ENCODE results near the gene DDX4.

DDX4 gene

DNA sequence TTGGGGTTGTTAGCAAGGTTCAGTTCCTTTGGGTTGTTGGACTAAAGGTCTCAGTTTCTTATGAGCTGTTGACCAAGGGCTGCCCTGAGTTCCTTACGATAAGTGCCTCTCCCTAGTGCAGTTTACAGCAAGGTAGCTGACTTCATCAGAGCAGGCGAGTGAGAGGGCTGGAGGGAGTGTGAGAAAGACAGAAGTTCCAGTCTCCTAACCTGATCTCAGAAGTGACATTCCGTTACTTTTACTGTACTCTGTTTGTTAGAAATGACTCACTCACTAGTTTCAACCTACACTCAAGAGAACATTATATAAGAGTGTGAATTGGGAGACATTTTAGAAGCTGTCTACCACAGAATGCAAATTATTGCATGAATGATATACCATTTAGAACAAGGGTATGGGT is 92.1 kb downstream of the DDX4 start:
- DNase-seq, result no peak

DNA sequence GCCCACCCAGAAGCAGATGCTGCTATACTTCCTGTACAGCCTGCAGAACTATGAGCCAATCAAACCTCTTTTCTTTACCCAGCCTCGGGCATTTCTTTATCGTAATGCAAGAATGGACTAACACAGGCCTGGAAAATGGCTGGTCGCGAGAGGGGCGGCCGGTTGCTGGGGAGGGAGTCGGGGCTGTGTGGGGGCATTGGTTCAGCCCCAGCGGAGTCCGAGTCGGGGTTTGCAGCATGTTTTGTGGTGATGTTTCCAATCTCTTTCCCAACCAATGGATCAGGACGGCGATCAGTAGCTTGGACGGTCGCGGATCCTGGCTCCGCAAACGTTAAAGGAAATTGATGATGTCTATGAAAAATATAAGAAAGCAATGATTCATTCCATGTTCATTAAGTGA is 94.6 kb downstream of the DDX4 start:
- no peak for DNase-seq

- no peak for DNase-seq
Observed at GRCh38 chr5:55836191-55836590, 98.3 kb downstream of the DDX4 start.

DNA sequence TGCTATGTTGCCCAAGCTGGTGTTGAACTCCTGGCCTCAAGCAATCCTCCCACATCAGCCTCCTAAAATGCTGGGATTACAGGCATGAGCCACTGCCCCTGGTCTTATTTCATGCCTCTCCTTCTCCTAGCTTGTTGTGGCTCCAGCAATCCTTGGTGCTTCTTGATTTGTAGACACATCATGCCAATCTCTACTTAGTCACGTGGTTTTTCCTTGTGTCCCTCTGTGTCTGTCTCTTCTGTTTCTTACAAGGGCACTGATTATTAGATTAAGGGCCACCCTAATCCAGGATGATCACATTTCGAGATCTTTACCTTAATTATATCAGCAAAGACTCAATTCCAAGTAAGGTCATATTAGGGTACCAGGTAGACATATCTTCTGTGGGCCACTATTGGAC is 104.1 kb downstream of the DDX4 start:
- DNase-seq, result no peak

DNA sequence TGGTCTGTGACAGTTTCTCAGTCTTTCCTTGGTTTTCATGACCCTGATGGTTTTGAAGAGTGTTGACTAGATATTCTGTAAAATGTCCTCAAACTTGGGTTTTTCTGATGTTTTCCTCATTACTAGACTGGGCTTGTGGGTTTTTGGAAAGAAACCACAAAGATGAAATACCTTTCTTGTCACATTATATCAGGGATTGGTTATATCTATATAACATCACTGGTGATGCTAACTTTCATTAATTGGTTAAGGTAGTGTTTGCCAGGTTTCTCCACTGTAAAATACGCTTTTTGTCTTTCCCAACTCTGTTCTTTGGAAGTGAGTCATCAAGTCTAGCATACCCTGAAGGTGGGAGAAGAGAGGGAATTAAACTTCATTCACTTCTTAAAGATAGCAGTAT is 110.0 kb downstream of the DDX4 start:
- no peak for DNase-seq

DNA sequence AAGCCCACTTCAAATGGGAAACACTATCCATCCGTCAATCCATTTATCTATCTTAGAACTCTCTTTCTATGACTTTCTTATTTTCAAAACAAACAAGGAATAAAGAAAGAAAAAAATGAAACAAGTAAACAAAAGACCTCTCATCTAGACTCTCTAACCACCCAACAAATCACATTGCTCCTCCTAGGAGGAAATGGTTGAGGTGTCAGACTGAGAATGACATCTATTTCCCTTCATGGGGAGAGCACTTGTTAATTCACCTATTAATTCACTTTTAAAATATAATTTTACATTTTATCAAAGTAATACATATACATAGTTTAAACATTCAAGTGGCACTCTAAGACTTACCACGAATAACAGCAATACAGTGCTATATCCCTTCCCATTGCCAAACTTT is 110.9 kb downstream of the DDX4 start:
- DNase-seq, result no peak

DNA sequence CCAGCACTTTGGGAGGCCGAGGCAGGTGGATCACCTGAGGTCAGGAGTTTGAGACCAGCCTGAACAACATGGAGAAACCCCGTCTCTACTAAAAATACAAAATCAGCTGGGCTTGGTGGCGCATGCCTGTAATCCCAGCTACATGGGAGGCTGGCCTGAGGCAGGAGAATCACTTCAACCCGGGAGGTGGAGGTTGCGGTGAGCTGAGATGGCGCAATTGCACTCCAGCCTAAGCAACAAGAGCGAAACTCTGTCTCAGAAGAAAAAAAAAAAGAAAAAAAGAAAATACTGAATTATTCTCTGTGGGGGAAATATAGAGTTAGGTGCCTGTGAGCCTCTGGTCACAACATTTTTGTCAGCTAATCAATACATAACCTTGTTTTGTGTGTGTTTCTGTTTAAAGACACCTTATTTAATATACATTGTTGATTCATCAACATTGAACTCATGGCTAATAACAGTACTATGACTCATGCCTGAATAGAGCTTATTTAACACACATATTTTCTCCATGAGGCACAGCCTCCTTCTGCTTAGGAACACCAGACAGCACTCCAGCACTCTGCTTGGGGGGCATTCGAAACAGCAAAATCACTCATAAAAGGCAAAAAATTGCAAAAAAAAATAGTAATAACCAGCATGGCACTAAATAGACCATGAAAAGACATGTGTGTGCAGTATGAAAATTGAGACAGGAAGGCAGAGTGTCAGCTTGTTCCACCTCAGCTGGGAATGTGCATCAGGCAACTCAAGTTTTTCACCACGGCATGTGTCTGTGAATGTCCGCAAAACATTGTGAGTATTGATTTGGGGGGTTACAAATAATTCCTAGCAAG is 113.2 kb downstream of the DDX4 start, which contains the start of gene IL31RA:
Gene IL31RA (plus strand): TSS at position 519 of the 836 bp plus-strand sequence. CDS start 214 bp downstream, at position 733.
- no peak for DNase-seq

DNA sequence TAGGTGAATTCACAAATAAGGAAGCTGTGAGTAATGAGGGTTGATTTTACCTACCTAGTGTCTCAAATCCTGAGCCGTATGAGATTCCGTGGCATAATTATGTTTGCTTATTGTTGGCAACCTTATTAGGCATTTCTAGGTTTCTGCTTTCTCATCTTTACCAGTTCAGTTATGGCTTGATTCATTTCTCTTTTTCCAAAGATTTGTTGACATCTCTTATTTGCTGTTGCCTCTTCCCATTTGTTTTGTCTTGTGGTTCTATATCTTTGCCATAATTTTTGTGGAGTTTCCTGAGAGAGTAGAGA is 113.8 kb downstream of the DDX4 start:
- DNase-seq, result no peak

- DNase-seq, result no peak
Observed at GRCh38 chr5:55852503-55852902, 114.6 kb downstream of the DDX4 start.

DNA sequence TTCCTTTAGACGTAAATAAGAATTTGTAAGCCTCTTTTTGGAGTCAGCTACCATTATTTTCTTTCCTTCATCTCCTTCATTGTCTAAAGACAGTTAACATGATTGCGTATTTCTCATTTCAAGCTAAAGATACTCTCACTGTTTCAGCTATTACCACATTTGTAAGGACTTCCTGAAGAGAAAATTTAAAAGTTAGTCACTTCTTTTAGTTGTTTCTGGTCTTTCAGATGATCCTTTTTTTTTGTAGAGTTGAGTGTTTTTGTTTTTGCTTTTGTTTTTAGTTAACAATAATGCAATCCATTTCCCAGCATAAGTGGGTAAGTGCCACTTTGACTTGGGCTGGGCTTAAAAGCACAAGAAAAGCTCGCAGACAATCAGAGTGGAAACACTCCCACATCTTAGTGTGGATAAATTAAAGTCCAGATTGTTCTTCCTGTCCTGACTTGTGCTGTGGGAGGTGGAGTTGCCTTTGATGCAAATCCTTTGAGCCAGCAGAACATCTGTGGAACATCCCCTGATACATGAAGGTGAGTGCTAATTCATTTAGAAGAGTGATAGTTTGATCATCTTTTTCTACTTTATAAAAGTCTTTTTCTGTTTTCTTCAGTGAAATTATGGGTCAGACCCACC is 115.3 kb downstream of the DDX4 start:
- DNase-seq, result no peak

DNA sequence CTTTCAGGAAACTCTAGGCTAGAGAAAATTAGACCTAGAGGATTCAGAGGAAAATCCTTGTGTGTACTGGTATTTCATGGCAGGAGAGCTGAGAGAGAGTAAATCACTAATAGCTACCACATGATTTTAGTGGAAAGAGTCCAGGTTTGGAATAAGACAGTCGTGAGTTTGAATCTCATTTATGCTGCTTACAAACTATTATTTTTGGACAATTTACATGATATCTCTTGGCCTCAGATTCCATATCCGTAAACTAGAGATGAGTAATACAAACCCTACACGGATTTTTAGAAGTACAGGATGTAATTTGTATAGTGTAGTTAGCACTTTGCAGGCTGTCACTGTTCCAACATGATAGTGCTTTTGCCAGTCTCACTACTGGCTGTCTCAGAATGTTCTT is 116.0 kb downstream of the DDX4 start:
- no peak for DNase-seq

GRCh38 chr5:55855509-55855908 is 117.6 kb downstream of the DDX4 start:
- no peak for DNase-seq

- DNase-seq, result no peak
Observed at GRCh38 chr5:55856516-55857246, 118.8 kb downstream of the DDX4 start.

- no peak for DNase-seq
Observed at GRCh38 chr5:55857247-55857640, 119.4 kb downstream of the DDX4 start.

GRCh38 chr5:55858104-55858503 is 120.2 kb downstream of the DDX4 start:
- no peak for DNase-seq

DNA sequence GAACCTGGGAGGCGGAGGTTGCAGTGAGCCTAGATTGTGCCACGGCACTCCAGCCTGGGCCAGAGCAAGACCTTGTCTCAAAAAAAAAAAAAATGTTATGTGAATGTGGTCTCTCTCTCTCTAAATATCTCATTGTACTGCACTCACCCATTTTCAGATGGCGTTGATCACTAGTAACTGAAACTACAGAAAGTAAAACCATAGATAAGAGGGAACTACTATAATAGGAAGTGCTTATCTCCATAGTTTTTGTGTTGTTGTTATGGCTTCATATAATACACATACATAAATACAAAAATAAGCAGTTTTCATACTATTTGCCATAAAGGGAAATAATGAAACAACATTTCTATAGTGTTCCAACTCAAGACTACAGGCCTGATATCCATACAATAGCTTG is 122.4 kb downstream of the DDX4 start:
- no peak for DNase-seq

DNA sequence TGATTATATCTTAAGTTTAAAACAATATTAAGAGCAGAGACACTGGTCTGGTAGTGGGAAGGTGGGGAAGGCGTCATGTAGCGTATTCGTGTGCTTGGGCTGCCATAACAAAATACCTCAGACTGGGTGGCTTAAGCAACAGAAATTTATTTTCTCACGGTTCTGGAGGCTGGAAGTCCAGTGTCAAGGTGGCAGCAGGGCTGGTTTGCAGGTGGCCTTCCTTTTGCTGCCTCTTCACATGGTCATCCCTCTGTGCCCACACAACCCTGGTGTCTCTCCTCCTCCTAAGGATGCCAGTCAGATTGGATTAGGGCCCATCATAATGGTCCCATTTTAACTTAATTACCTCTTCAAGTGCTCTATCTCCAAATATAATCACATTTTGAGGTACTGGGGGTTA is 122.8 kb downstream of the DDX4 start:
- DNase-seq, result no peak

DNA sequence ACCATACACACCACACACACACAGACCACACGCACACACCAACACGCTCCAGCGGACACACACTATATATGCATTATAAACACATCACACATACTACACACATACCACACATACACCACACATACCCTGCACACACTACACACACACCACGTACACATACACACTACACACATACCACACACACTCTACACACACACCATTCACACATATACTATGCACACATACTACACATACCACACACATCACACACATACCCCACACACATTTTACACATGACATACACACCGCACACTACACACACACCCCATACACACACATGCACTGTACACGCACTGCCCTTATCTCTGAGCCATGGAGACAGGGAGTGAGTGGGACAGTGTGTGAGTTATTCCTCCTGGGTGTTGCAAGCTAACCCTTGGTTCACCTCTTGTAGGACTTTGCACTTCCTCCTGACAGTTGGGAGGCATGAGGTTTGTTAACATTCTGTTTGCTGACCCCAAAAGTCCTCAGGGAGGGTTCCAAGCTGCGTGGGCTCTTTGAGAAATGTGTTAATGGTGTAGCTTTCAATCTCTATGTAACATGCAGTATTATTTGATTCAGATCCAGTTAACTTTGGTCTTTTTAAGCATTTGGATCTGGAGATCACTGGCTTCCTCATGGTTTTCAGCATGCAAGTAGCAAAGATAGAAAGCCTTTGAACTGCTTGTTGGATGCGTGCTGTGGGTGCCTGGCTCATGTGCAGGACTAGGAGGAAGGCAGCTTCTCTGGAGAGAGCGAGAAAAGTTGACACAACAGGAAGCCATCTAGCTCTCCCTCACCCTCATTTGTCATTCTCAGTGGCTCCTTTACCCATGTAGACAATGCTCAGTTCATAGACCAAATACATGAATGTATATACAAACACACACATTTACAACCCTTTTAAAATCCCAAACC is 127.0 kb downstream of the DDX4 start:
- DNase-seq, result no peak

DNA sequence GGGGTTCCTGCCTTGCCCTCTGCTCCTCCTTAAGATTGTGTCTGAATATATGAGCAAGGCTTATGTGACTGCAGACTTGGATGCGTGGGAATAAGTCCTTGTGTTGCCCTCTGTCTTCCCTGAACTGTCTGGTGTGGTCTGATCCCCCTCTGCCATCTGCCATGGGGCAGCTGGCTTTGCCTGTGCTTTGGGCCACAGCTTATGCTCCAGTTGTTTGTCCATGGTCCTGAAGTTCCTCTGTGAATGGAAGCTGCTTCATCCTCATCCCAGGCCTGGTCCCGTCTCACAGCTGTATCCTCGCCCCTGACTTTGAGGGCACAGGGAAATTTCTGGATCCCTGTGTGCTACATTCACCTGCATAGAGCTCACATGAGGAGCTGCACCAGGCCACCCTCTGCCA is 128.0 kb downstream of the DDX4 start:
- no peak for DNase-seq

DNA sequence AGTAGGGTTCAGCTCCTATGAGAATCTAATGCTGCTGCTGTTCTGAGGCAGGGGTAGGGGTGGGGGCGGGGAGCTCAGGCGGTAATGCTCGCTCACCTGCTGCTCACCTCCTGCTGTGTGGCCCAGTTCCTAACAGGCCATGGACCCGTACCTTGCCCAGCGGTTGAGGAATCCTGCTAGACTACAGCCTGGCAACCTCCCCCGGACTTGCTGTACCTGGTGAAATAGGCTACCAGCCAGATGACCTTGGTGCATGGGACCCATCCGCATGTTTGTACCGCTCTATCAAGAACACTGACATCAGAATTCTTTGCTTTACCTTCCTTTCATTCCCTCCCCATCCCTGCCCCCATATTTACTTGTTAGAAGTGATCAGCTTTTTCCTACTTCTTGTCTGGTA is 128.6 kb downstream of the DDX4 start:
- no peak for DNase-seq

Data from activated naive CD4-positive, alpha-beta T cell (primary cell).